Mucosa of rectum (tissue), 2 donors: Measurements from ENCODE around the gene SNRNP40.

ENCODE experiments used
- H3K27ac ChIP-seq, 2 donors: one replicate each; pipeline ENCODE4 v1.7.0; 2013; ENCODE audit warnings: inconsistent platforms in 2 of 2, low read depth in 2 of 2, low read length in 2 of 2
- H3K27me3 ChIP-seq, 2 donors: one replicate each; pipeline ENCODE4 v1.7.0; 2013; ENCODE audit warnings: low read length in 2 of 2; ENCODE audit not compliant: control insufficient read depth in 2 of 2, insufficient read depth in 2 of 2
- H3K36me3 ChIP-seq, 2 donors: one replicate each; pipeline ENCODE4 v1.7.0; 2013; ENCODE audit warnings: low read length in 2 of 2; ENCODE audit not compliant: control insufficient read depth in 2 of 2, insufficient read depth in 2 of 2
- H3K4me1 ChIP-seq, 2 donors: one replicate each; pipeline ENCODE4 v1.7.0; 2013; ENCODE audit warnings: low read length in 2 of 2, mild to moderate bottlenecking in 1 of 2; ENCODE audit not compliant: control insufficient read depth in 2 of 2, insufficient read depth in 2 of 2
- H3K4me3 ChIP-seq, 2 donors: one replicate each; pipeline ENCODE4 v1.7.0; 2013; ENCODE audit warnings: low read length in 2 of 2
- H3K9ac ChIP-seq, 2 donors: one replicate each; pipeline ENCODE4 v1.7.0; 2013; ENCODE audit warnings: low read length in 2 of 2, low read depth in 1 of 2, mild to moderate bottlenecking in 1 of 2
- H3K9me3 ChIP-seq, 2 donors: one replicate each; pipeline ENCODE4 v1.7.0; 2013; ENCODE audit warnings: low read length in 2 of 2; ENCODE audit not compliant: control insufficient read depth in 2 of 2
- donor health status: healthy.
- donor health status: Normal muscosa, but diverticular disease.

The SNRNP40 gene

GRCh38 chr1:31258581-31258980, 38.0 kb downstream of the SNRNP40 start:
- H3K4me1 ChIP-seq: peaks cover 0 to 4% of the 10 kb centered on the region in 2 donors
- no peak overlapping the region for H3K9ac ChIP-seq
- H3K9me3 ChIP-seq: no peaks in the 10 kb centered on the region
- H3K27ac ChIP-seq: no peak overlapping the region
- H3K27me3 ChIP-seq: no peaks in the 10 kb centered on the region
- H3K4me3 ChIP-seq: no peak overlapping the region
- peaks cover 24 to 31% of the 10 kb centered on the region in 2 donors for H3K36me3 ChIP-seq

GRCh38 chr1:31257213-31257612, 39.4 kb downstream of the SNRNP40 start:
- Histone ChIP-seq H3K9me3 (no peaks in the 10 kb centered on the region), H3K27me3 (no peaks in the 10 kb centered on the region), H3K9ac (no peak overlapping the region), H3K36me3 (peaks cover 24 to 31% of the 10 kb centered on the region in 2 donors), H3K4me1 (no peaks in the 10 kb centered on the region), H3K4me3 (no peak overlapping the region), H3K27ac (no peak overlapping the region)

GRCh38 chr1:31249854-31250253, 46.7 kb downstream of the SNRNP40 start:
- no peak overlapping the region for H3K9ac ChIP-seq
- no peak overlapping the region for H3K27ac ChIP-seq
- H3K4me1 ChIP-seq: no peaks in the 10 kb centered on the region
- no peaks in the 10 kb centered on the region for H3K36me3 ChIP-seq
- H3K9me3 ChIP-seq: no peaks in the 10 kb centered on the region
- H3K27me3 ChIP-seq: no peaks in the 10 kb centered on the region
- H3K4me3 ChIP-seq: no peak overlapping the region

DNA sequence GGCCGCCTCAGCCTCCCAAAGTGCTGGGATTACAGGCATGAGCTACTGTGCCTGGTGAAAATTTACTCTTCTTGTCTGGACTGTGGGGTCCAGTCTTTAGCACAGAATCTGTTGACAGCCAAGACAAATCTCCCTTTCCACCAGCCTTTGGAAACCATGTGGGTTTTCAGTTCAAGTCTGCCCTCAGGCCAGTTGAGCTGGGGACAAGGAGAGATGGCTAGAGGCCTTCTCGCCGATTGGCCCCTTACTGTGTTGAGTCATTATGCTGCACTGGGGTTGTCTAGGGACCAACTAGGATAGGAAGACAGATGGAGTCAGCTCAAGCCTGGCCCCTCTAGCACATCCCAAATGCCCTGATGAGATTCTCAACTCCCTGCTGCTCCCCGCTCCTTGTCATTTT, 48.3 kb downstream of the SNRNP40 start:
- Histone ChIP-seq H3K36me3 (no peaks in the 10 kb centered on the region), H3K9me3 (no peaks in the 10 kb centered on the region), H3K9ac (no peak overlapping the region), H3K4me1 (no peaks in the 10 kb centered on the region), H3K27me3 (peaks cover 0 to 2% of the 10 kb centered on the region in 2 donors), H3K27ac (no peak overlapping the region), H3K4me3 (no peak overlapping the region)

DNA sequence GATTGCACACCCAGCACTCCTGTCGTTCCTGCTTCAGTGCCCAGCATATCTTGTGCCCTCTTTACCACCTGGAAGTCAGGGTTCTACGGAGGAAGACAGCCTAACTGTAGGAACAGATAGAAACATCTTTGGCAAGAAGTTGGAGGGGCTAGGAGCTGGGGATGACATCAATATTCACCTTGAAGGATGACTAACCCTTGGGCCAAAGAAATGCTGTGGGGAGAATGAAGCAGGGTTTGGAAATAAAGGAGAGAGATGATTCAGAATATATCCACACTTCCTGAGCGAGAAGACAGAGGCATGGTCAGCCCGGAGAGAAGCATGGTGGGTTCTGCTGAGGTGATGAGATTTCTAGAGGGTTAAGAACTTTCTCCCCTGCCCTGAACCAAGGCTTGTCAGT, 52.3 kb downstream of the SNRNP40 start:
- Histone ChIP-seq H3K27ac (no peak overlapping the region), H3K36me3 (no peaks in the 10 kb centered on the region), H3K4me1 (no peaks in the 10 kb centered on the region), H3K4me3 (no peak overlapping the region), H3K9me3 (no peaks in the 10 kb centered on the region), H3K27me3 (peaks cover 6 to 16% of the 10 kb centered on the region in 2 donors), H3K9ac (no peak overlapping the region)

DNA sequence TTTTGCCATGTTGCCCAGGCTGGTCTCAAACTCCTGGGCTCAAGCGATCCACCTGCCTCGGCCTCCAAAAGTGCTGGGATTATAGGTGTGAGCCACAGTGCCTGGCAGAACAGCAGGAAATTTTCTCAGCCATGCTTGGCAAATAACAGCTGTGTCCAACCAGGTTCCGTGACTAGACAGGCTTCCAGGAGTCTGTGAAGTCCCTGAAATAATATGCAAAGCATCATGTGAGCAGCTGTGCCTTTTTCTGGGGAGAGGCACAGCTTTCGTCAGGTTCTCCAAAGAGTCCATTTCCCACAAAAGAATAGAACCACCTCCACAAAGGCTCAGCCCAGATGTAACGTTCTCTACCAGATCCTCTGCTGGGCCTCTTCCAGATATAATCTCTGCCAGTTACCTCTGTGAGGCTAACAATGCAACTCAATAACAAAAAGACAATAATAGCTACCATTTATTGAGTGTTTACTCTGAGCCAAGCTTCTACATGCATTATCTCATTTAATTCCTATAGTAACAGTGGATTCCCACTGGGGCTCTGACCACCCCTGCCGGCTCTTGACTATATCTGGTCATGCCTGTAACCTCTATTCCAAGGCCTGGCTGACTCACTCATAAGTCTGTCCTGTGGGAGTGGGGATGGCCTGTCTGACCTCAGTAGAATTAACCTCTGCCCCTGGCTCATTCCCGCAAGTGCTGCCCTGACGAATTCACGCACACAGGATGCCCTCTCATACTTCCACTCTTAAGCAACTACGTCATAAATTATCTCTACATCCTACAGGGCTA, 52.9 kb downstream of the SNRNP40 start:
- Histone ChIP-seq H3K4me1 (peaks cover 0 to 3% of the 10 kb centered on the region in 2 donors), H3K27me3 (peaks cover 10 to 16% of the 10 kb centered on the region in 2 donors), H3K4me3 (no peak overlapping the region), H3K27ac (no peak overlapping the region), H3K36me3 (no peaks in the 10 kb centered on the region), H3K9ac (no peak overlapping the region), H3K9me3 (no peaks in the 10 kb centered on the region)

DNA sequence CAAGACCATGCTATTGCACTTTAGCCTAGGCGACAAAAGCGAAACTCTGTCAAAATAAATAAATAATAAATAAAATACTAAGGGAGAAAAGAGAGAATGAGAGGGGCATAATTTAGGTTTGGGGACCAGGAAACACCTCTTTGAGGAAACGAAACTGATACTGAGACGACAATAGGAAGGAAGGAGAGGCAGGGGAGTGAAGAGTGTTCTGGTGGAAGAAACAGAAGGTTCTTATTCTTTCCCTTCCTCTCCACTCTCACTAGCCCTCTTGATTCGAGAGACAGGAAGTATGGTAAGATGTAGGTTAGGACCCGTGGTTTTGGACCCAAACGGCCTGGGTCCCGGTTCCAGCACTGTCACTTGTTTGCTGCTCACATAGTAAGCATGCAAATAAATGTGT, 55.3 kb downstream of the SNRNP40 start:
- no peak overlapping the region for H3K27ac ChIP-seq
- H3K27me3 ChIP-seq: peaks cover 21 to 29% of the 10 kb centered on the region in 2 donors
- no peak overlapping the region for H3K4me3 ChIP-seq
- H3K9me3 ChIP-seq: no peaks in the 10 kb centered on the region
- H3K9ac ChIP-seq: no peak overlapping the region
- peaks cover 0 to 3% of the 10 kb centered on the region in 2 donors for H3K4me1 ChIP-seq
- H3K36me3 ChIP-seq: no peaks in the 10 kb centered on the region

- H3K27me3 ChIP-seq: peaks cover 27 to 30% of the 10 kb centered on the region in 2 donors
- H3K9me3 ChIP-seq: no peaks in the 10 kb centered on the region
- peaks cover 0 to 3% of the 10 kb centered on the region in 2 donors for H3K4me1 ChIP-seq
- H3K4me3 ChIP-seq: no peak within 1 kb of the TSS
- H3K36me3 ChIP-seq: no peaks in the 10 kb centered on the region
- H3K9ac ChIP-seq: no peak within 1 kb of the TSS
- H3K27ac ChIP-seq: no peak within 1 kb of the TSS
Observed at GRCh38 chr1:31239653-31240241, 56.8 kb downstream of the SNRNP40 start, which contains the start of gene NKAIN1. TSS of gene NKAIN1 (minus strand) at chr1:31239887. CDS start at chr1:31239547, 340 bp downstream.

DNA sequence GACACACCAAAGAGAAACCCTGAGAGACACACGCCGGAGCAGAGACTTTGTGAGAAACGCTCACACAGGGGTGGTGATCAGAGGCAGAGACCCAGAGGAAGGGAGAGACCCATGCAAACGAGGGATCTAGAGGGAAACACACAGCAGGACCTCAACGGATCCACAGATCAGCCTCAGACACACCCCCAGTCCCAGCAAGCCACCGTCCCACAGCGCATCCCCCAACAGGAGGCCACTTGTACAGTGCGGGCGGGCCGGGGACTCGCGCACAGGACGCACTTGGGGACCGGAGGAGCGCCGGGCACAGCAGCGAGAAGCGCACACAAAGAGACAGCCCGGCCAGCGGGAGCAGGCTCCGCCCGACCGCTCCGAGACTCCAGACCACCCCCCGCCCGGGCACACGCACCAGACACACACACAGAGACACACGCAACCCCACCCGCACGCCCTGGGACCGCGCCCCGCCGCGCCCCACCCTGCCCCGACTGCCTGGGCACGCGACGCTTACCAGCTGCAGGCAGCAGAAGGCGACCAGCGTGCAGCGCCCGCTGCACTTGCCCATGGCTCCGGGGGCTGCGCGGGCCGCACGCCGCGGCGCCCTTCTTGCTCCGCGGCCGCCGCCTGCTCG, 57.5 kb downstream of the SNRNP40 start:
- Histone ChIP-seq H3K4me3 (no peak overlapping the region), H3K36me3 (no peaks in the 10 kb centered on the region), H3K9ac (no peak overlapping the region), H3K4me1 (peaks cover 0 to 3% of the 10 kb centered on the region in 2 donors), H3K27ac (no peak overlapping the region), H3K27me3 (peaks cover 27% of the 10 kb centered on the region in 2 donors), H3K9me3 (no peaks in the 10 kb centered on the region)

DNA sequence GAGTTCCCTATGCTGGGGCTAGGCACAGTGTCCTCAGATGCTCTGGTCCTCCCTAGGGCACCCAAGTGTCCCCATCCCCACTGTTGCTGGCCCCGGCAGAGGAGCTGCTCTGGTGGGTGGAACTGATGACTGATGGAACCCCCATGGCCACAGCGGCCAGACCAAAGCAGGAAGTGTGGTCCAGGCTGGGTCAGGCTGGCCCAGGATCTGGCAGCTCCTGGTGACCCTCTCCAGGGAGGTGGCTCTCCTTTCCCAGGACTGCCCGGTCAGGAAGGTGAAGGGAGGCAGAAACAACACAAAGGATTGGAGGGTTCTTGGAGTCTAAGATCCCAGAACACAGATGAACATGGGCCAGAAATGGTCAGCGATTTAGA, 58.0 kb downstream of the SNRNP40 start:
- H3K36me3 ChIP-seq: no peaks in the 10 kb centered on the region
- H3K27me3 ChIP-seq: peaks cover 27% of the 10 kb centered on the region in 2 donors
- no peak overlapping the region for H3K9ac ChIP-seq
- no peak overlapping the region for H3K4me3 ChIP-seq
- H3K27ac ChIP-seq: no peak overlapping the region
- H3K4me1 ChIP-seq: peaks cover 0 to 3% of the 10 kb centered on the region in 2 donors
- no peaks in the 10 kb centered on the region for H3K9me3 ChIP-seq
